ENCODE measurements around the gene RECK.

RECK gene

GRCh38 chr9:36140086-36141084 is 103.7 kb downstream of the RECK start:
- DNase-seq, result no peak

DNA sequence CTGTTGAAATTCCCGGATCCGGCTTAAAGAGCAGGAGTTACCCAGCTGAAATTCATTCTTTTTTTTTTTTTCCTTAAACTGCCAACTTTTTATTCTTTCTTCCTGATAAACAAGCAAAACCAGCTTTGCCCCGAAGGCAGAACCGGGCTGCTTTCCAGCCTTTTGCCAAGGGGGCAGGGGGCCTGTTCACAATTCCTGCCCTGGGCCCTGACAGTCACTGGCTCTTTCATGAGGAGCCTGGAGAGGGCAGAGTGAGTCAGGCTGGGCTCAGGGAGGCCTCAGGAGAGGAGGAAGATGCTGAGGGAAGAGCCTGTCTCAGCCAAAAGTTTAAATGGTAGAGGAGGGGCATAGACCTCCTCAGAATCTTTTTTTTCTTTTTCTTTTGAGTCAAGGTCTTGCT is 104.6 kb downstream of the RECK start:
- peak in 1 of 2 donors; percentile 41 for DNase-seq

DNA sequence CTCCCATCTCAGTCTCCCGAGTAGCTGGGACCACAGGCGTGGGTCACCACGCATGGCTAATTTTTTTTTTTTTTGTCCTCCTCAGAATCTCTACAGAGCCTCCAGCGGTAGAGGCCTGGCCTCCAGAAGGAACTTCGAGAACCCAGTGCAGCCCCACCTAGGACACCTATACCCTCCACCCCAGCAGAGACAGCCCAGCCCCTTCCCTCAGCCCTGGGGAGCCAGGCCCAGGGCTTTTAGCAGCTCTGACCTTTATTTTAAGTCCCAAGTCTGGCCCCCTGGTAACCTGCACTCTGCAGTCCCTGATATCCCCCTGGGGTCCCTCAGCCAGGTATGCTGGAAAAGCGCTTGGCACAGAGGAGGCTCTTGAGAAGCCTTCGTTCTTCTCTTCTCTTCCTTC is 105.0 kb downstream of the RECK start:
- no peak for DNase-seq

GRCh38 chr9:36142510-36143244 is 106.0 kb downstream of the RECK start:
- peak in 1 of 2 donors; percentile 27 for DNase-seq

GRCh38 chr9:36143245-36143641 is 106.5 kb downstream of the RECK start:
- DNase-seq, result no peak

DNA sequence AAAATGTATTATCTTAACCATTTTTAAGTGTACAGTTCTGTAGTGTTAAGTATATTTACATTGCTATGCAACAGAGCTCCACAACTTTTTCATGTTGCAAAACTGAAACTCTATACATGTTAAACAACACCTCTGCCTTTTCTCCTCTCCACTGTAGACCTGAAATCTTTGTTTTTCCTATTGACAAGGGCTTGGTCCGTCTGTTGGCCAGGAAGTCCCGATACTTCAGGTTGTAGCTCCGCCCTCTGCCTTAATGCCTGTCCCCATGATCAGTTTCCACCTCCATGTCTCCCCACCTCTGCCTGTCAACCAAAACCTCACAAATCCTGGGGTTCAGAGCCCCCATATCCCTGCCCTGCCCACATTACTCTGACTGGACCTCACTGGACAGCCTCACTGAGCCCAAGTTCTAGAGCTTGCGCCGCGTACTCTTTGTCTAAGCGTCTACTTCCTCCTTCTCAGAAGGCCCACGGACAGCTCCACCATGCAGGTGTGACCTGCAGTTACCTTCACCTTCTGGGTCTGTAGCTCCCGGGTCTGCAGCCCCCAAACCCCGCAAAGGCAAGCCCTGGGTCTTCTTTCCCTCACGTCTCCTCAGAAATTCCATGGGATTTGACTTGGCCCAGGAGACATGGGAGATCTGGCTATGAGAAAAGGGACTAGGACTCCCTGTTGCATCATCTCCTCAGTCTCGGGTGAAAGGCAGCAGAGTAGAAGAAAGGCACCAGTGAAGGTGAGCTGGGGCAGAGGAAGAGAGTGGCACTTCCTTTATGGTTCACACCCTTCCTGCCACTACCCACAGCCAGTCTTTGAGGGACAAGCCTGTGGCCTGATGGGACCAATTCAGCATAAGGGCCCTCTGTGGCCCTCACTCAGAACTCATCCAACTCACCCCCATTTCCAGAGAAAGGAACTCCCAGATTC is 107.9 kb downstream of the RECK start:
- DNase-seq, result no peak

DNA sequence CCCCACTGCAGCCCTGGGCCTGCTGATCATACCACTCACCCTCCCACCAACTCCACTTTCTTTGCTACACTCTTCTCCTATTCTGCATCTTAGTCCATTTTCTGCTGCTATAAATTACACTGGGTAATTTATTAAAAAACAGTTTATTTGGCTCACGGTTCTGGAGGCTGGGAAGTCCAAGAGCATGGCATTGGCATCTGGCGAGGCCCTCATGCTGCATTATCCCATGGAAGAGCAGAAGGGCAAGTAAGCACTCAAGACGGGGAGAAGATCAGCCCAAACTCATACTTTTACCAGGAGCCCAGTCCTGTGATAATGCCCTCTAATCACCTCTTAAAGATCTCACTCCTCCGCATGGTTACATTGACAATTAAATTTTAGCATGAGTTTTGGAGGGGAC is 109.3 kb downstream of the RECK start:
- DNase-seq, result no peak

DNA sequence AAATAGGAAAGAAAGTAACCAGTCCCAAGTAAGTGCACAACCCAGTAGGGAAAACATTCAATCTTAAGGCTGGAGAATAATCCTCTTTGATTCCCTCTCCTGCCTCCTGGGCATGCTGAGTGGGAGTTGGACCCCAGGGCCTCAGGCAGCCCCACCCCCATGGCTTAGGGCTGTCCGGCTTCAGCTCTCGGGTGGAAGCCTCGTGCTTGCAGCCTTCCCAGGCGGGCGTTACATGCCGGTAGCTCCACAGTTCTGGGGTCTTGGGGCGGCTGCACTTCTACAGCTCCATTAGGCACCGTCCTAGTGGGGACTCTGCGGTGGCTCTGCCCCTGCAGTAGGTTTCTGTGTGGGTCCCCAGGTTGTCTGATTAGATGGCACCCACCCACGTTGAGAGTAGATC is 109.9 kb downstream of the RECK start:
- no peak for DNase-seq

- no peak for DNase-seq
Observed at GRCh38 chr9:36147441-36148175, 110.9 kb downstream of the RECK start.

DNA sequence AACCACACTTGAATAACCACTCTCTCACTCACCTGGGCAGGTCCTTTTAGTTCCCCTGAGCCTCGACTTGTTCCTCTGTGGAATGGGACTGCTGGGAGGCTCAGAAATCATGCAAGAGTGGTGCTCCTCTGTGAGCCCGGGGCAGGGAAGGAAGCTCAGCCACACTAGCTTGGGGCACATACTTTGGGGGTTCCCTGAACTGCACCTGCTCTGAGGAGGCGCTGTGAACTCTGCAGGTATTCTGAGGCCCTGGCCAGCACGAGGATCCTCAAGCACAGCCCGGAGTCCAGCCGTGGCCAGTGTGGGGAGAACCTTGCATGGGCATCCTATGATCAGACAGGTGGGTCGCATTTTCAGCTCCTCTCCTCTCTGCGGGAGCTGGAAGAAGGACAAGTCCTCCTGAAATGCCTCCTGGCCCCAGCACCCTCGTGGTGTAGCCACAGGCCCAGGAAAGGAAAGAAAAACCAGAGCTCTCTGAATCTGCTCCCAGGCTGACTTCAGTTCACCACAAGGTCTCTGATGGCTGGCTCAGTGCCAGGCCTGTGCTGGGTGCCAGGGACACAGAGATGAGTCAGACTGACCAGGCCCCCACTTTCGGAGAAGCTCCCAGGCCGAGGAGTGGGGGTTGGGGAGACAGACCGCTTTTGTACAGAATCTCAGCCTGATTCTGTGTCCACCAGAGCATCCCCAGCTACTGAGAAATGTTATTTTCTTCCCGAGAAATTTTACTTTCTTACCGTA is 111.8 kb downstream of the RECK start:
- DNase-seq, result peak; percentile 87 to 93

- DNase-seq, result no peak
Observed at GRCh38 chr9:36149197-36149596, 112.5 kb downstream of the RECK start.

DNA sequence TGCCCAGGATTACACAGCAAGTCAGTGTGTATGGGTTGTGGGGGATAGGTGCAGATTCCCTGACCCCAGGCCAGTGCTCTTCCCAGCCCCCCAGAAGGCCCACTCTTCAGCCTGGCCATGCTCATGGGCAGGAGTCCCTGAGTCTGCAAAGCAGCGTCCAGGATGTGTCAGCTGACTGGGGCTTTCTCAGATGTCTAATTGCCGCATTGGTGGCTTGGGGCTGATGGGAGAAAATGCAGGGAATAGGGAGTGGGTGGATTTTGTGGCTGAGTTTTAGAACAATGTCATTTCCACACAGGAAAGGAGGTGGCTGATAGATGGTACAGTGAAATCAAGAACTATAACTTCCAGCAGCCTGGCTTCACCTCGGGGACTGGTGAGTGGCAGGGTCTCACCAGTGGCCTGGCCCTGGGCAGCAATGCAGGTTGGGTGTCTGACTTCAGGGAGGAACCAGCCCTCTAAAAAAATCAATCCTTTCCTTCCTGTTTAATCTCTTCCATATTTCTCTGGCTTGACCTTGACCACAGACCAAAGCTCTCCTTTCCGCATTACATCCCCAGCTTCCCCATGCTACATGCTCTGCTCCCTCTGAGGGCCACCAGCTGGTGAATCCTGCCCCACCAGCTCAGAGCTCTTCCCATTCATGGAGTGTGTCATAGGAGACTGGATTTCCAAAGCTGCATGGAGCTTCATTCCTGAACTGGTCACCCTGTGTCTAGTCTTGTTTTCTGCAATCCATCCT is 114.0 kb downstream of the RECK start:
- no peak for DNase-seq

DNA sequence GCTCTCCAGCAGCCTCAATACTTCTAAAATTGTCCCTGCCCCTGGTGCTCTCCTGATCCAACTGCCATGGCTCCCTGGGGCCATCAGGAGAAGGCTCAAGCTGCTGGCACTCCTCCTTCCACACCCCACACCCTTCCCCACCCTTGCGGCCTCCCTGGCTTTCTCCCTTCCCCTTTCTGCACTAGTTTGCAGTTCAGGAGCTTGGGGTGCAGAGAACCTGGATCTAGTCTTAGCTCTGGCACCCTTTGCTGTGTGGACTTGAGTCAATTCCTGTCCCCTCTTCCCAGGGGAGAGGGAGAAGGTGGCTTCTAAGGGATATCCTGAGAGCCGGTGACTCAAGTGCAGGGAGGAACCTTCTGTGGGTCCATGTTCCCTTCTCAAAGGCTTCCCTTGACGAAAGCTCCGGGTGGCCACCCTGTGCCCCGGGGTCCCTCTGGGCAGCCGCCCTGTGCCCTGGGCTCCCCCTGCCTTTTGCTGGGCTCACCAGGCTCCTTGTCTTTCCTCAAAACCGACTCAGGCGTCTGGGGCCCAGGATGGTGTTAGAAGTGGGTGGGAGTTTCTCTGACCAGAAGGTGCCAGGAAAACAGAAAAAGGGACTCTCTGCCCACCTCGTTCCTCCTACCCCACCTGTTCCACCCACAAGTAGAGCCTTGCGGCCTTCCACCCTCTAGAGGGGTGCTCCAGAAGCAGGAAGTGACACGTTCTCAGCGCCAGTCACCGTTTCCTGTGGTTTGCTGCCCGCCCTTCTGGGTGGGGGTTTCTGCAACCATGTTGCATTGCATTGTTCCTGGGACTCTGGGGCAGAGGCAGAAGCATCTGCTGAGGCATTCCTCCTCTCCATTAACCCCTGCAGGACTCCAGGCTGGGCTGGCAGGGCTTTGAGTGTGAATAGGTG is 114.8 kb downstream of the RECK start:
- peak in 1 of 2 donors; percentile 10 for DNase-seq

DNA sequence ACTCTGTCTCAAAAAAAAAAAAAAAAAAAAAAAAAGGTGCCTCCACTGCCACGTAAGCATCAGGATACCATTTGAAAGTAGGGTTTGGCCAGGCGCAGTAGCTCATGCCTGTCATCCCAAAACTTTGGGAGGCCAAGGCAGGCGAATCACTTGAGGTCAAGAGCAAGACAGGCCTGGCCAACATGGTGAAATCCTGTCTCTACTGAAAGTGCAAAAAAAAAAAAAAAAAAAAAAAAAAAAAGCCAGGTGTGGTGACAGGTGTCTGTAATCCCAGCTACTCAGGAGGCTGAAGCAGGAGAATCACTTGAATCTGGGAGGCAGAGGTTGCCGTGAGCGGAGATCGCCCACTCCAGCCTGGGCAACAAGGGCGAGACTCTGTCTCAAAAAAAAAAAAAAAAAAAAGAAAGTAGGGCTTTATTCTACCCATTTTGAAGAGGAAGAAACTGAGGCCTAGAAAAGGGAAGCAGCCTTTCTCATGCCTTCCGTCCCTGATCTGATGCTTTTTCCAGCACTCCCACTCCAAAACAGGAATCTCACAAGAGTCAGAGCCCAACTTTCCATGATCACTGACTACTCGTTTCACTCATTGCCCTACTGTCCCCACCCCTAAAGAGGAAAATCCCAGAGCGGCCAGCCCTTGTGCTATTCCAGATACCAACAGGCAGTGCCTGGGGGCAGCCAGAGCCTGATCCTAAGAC is 116.2 kb downstream of the RECK start:
- DNase-seq, result no peak

DNA sequence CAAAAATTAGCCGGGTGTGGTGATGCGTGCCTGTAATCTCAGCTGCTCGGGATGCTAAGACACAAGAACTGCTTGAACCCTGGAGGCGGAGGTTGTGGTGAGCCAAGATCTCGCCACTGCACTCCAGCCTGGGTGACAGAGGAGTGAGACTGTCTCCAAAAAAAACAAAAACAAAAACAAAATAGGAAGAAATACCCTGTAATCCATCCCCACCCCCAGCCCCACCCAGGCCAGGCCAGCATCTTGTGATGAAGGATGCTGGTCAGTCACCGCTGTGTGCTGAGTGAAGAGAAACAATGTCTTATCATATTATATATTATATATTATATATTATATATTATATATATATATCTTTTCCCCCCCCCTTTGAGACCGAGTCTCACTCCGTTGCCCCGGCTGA is 117.0 kb downstream of the RECK start:
- no peak for DNase-seq

GRCh38 chr9:36154331-36154952 is 117.7 kb downstream of the RECK start:
- DNase-seq, result peak; percentile 33 to 57

GRCh38 chr9:36156116-36156515 is 119.4 kb downstream of the RECK start:
- no peak for DNase-seq

- DNase-seq, result no peak
Observed at GRCh38 chr9:36158122-36158521, 121.4 kb downstream of the RECK start.

Measured in hippocampal formation (tissue), 2 donors.